ENCODE measurements around the gene SLC39A1. TPM values are rescaled to one million over a fixed set of nuclear protein-coding genes. Genes with fewer than 3 reads are reported as not detected.

Gene SLC39A1
- total RNA-seq, 1 donor from 2014 or later, result 120 TPM

GRCh38 chr1:153995640-153996039 is 32.3 kb upstream of the SLC39A1 start:
- TF ChIP-seq CTCF (IDR thresholded peaks at IDR 0.05), result no peak
- no peak overlapping the region for H3K27ac ChIP-seq

GRCh38 chr1:153995202-153995601 is 31.9 kb upstream of the SLC39A1 start:
- Histone ChIP-seq H3K9me3 (no peaks in the 10 kb centered on the region), H3K27me3 (no peaks in the 10 kb centered on the region), H3K36me3 (peaks cover 39% of the 10 kb centered on the region), H3K4me3 (no peak overlapping the region), H3K4me1 (peaks cover 20% of the 10 kb centered on the region), H3K27ac (no peak overlapping the region)
- TF ChIP-seq CTCF (IDR thresholded peaks at IDR 0.05), result no peak
- DNase-seq, result no peak
- intact Hi-C loops (cut with DNase I), result no loop called here
- ATAC-seq, result no peak

More at GRCh38 chr1:153995640-153996039, 32.3 kb upstream of the SLC39A1 start:
- no peak overlapping the region for H3K4me3 ChIP-seq
- H3K4me1 ChIP-seq, result peaks cover 19% of the 10 kb centered on the region
- H3K9me3 ChIP-seq, result no peaks in the 10 kb centered on the region
- peaks cover 39% of the 10 kb centered on the region for H3K36me3 ChIP-seq
- H3K27me3 ChIP-seq, result no peaks in the 10 kb centered on the region
- ATAC-seq (no peak), DNase-seq (no peak)
- intact Hi-C loops (cut with DNase I), result no loop called here

GRCh38 chr1:153991806-153992205 is 28.5 kb upstream of the SLC39A1 start:
- H3K27ac ChIP-seq, result peak overlapping the region; percentile 97
- peaks cover 39% of the 10 kb centered on the region for H3K36me3 ChIP-seq
- intact Hi-C loops (cut with DNase I), result no loop called here
- no peaks in the 10 kb centered on the region for H3K27me3 ChIP-seq
- DNase-seq (no peak), ATAC-seq (no peak)
- TF ChIP-seq CTCF (IDR thresholded peaks at IDR 0.05), result no peak
- no peaks in the 10 kb centered on the region for H3K9me3 ChIP-seq
- H3K4me3 ChIP-seq, result peak overlapping the region; percentile 80
- H3K4me1 ChIP-seq, result peaks cover 28% of the 10 kb centered on the region

- peaks cover 28% of the 10 kb centered on the region for H3K4me1 ChIP-seq
- no peak for ATAC-seq
- no peaks in the 10 kb centered on the region for H3K27me3 ChIP-seq
- peaks cover 39% of the 10 kb centered on the region for H3K36me3 ChIP-seq
- H3K4me3 ChIP-seq, result peak overlapping the region; percentile 80
- DNase-seq, result no peak
- TF ChIP-seq CTCF (IDR thresholded peaks at IDR 0.05), result no peak
- H3K27ac ChIP-seq, result peak overlapping the region; percentile 97
- intact Hi-C loops (cut with DNase I), result no loop called here
- H3K9me3 ChIP-seq, result no peaks in the 10 kb centered on the region
These were observed 27.9 kb upstream of the SLC39A1 start for GRCh38 chr1:153991151-153991630.

GRCh38 chr1:153990468-153991150 is 27.3 kb upstream of the SLC39A1 start, which contains the start of gene RPS27:
RPS27 (plus strand) TSS chr1:153990762; CDS start chr1:153990797, 35 bp downstream.
- ATAC-seq, result peak; percentile 80
- H3K4me1 ChIP-seq, result peaks cover 28% of the 10 kb centered on the region
- TF ChIP-seq CTCF (IDR thresholded peaks at IDR 0.05), result no peak

More at GRCh38 chr1:153990468-153991150, 27.3 kb upstream of the SLC39A1 start, which contains the start of gene RPS27:
- Histone ChIP-seq H3K4me3 (peak within 1 kb of the TSS; percentile 80), H3K9me3 (no peaks in the 10 kb centered on the region), H3K27ac (peak within 1 kb of the TSS; percentile 97), H3K36me3 (peaks cover 39% of the 10 kb centered on the region), H3K27me3 (no peaks in the 10 kb centered on the region)
- peak; percentile 87 for DNase-seq
- intact Hi-C loops (cut with DNase I), result no loop called here

All from upper lobe of right lung (tissue), 1 donor.